Right ventricle myocardium inferior (tissue), 1 donor: Measurements from ENCODE around the gene HDHD3. TPM values are rescaled to one million over a fixed set of nuclear protein-coding genes. Genes with fewer than 3 reads are reported as not detected.
"Not testable (repeated sequence)": the region's sequence is repeated elsewhere in the genome, so short reads cannot be mapped to it uniquely, and the experiment has no call there.

ENCODE experiments used
- ATAC-seq: fragments of 200-7000 bp; cut with Tn5 transposase; one replicate; pipeline ENCODE4 v1.9.1; 2020; ENCODE audit warnings: mild to moderate bottlenecking, moderate library complexity
- DNase-seq: peaks from one replicate; pipeline ENCODE4 v3.0.0; 2021; ENCODE audit errors: missing footprints
- intact Hi-C: fragments of 100-400 bp; cut with DNase I; formaldehyde crosslinking; loops from one replicate; pipeline ENCODE4 v1.11.0; 2022
- total RNA-seq: library from RNA; stranded (reverse); fragmentation: NEBNext Ultra II Directional; extraction: Animal tissue kit (Norgen Biotek cat#: 25700); gene quantifications from one replicate; pipeline ENCODE4 v1.2.1, GENCODE V29; 2021
- donor health status: DM: no; HTN: yes; CAD: no; lungs with severe emphysema.

The HDHD3 gene
- total RNA-seq, 1 donor from 2014 or later, result 10.5 TPM

DNA sequence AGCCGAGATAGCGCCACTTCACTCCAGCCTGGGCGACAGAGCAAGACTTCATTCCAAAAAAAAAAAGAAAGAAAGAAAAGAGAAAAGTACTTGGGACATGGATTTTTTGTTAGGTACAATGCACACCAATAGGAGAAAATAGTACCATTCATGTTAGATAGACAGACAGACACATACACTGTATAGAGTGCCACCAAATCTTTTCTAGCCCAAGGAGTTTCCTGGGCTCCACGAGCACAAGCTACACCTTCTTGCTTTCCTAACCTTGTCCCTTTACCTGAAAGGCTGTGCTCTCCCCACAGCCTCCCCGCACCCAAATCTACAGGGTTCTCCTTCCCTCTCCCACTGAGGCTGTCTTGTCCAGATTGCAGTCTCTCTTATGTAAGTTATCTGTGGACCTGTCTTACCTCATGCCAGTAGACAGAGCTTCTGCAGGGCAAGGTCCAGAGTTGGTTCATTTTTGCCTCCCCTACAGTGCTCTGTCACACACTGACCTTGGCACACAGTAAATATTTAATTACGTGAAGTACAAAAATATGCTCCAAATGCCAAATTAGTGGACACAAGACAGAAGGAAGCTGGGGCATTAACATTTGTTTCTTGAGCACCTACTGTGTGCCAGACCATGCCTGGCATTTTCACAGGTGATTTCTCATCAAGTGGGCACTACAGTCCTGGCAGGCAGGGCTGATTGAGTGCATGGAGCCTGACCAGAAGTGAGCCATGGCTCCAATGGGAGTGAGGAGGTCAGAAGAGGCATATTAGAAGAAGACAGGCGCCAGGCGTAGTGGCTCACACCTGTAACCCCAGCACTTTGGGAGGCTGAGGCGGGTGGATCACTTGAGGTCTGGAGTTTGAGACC lies 18.4 kb upstream of the HDHD3 start:
- intact Hi-C loops, result no loop called here
- DNase-seq (no peak), ATAC-seq (no peak)

DNA sequence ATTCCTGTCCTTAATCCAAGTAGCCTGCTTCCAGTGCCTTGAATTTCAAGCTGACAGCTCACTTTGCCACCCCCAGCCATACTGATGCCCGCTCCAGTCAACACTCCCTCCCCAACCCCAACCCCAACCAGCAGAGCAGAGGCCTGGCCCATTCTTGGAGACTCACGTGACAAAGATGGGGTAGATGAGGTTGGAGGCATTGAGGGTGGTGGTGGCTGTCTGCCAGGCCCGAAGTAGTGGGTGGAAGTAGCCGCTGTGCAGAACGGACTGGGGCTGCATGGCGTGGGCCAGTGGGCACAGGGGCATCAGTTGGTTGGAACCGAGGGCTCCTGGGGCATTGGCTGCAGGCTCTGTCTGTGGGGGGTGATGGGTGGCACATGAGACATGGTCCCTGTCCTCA lies 16.5 kb upstream of the HDHD3 start:
- intact Hi-C loops, result no loop called here
- ATAC-seq (no peak), DNase-seq (no peak)

DNA sequence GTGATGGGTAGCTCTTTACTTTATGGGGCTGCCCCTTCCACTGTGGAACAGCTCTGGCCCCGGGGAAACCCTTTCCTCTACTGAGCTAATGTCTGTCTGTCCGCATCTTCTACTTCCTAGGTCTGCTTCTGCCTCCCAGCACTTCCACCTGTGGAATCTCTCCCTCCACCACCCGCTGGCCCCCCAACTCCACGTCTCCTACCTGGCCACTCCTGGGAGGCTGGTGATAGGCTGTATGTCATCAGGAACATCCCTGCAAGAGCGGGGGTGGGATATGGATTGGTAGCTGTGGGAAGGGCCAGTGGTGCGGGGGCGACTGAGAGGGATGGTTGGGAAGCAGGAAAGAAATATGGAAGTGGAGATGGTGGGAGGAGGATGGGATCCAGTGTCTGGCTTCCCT lies 15.1 kb upstream of the HDHD3 start:
- DNase-seq (no peak), ATAC-seq (no peak)
- intact Hi-C loops, result no loop called here

DNA sequence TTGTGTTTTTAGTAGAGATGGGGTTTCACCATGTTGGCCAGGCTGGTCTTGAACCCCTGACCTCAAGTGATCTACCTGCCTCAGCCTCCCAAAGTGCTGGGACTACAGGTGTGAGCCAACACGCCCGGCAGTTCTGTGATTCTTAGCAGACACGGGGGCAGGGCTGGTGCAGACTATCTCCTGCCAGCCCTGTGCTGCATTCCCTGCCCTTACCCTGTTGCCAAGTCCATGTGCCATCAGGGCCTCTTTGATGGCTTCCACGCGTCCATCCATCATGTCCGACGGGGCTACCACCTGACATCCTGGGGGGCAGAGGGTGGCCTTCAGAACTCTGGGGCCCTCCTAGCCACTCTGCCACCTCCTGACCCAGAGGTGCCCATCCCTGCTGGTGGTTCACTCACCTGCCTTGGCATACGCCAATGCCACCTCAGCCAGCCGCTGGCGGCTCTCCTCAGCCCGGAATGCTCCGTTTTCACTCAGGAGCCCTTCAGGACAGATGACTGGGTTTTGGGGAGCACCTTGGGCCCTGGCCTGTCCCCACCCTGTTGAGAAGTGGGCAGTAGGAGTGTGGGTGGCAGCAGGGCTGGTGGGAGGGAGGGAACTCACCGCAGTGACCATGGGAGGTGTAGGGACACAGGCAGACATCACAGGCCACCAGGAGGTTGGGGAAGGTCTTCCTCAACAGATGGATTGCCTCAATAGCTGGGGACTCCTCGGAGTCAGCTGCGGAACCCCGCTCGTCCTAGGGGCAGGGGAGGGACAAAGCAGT lies 13.6 kb upstream of the HDHD3 start:
- ATAC-seq (no peak), DNase-seq (no peak)
- intact Hi-C loops, result no loop called here

DNA sequence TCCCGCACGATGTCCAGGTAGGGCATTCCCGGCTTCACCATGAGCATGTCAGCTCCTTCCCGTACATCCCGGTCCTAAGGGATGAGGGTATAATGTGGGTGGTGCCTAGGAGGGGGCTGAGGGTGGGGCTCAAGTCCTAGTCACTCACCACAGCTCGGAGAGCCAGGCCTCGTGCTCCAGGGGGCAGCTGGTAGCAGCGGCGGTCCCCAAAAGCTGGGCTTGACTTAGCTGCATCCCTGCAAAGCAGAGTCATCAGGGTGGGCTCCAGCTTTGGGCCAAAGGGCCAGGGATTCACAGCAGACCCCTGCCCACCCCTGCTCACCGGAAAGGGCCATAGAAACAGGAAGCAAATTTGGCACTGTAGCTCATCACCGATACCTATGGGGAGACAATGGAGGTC lies 12.7 kb upstream of the HDHD3 start:
- ATAC-seq, result no peak
- no peak for DNase-seq
- intact Hi-C loops, result no loop called here

GRCh38 chr9:113388833-113389232 lies 12.0 kb upstream of the HDHD3 start:
- ATAC-seq, result no peak
- no peak for DNase-seq
- intact Hi-C loops, result no loop called here

GRCh38 chr9:113387560-113388230 lies 10.9 kb upstream of the HDHD3 start:
- DNase-seq, result no peak
- intact Hi-C loops, result no loop called here

DNA sequence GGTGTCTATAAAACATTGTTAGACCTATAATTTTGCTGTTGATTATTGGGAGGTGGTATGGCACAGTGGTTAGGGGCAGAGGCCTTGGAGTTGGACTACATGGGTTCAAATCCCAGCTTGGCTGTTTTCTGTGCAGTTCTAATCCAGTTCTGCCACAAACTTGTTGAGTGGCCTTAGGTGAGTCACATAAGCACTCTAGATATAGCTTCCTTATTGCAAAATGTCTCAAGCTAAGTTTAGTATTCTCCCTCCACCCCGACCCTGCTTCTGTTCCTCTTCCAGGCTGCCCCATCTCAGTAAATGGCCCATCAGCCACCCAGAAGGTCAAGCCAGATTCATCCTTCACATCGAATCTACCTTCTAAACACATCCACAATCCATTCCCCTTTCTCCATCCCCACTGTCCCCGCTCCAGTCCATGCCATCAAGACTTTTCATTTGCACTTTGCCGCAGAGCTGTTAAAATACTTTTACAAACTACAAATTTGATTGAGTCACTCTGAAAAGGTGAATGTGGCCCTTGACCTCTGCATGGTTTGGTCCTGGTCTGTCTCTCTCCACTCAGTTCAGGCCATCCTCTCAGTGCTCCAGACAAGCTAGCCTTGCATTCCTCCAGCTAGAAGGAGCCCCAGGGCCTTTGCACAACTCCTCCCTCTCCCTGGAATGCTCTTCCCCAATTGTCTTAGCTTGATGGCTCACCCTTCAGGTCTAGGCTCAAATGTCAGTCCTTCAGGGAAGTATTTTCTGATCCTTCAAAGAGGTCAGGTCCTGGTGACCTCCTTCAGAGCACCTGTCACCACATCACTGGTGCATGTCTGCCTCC lies 10.0 kb upstream of the HDHD3 start:
- intact Hi-C loops, result no loop called here
- ATAC-seq (no peak), DNase-seq (no peak)

More at GRCh38 chr9:113387560-113388230, 10.9 kb upstream of the HDHD3 start:
- ATAC-seq, result no peak

DNA sequence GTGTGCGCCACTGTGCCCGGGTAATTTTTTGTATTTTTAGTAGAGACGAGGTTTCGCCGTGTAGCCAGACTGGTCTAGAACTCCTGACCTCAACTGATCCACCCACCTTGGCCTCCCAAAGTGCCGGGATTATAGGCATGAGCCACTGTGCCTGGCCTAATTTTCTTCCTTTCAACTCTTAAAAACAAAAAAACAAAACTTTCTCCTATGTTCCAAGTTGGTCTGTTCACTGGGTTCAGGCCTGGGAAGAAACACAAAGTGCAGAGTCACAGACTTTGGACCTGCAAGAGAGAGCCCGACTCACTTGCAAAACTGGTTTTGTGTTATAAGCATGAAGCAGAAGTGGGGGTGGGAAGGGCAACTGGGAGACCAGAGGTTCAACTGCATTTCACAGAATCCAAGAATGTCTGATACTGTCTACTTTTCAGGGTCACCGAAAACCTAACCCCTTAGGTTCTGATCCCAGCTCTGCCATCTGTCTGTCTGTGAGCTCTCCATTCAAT lies 5.2 kb upstream of the HDHD3 start:
- no peak for ATAC-seq

GRCh38 chr9:113381441-113381840 lies 4.7 kb upstream of the HDHD3 start:
- ATAC-seq, intact Hi-C loops, DNase-seq: not testable (repeated sequence)

More for the DNA sequence above, 5.2 kb upstream of the HDHD3 start:
- intact Hi-C loops, result no loop called here
- no peak for DNase-seq

DNA sequence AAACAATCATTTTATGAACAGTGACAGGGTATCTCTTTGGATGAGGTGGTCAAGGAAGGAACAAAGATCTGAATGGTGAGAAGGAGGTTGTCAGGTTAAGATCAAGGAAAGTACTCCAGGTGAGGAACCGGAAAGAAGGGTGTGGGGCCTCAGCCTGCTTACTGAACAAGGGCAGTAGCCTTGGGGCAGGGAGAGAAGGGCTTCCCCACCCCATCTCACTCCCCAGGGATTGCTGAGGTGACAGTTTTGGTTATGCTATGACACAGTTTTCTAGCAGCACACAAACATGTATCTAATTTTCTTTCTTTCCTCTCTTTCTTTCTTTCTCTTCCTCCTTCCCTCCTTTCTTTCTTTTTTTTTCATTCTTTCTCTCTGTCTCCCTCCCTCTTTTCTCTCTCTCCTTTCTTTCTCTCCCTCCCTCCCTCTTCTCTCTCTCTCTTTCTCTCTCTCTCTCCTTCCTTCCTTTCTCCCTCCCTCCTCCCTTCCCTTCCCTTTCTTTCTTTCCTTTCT lies 4.1 kb upstream of the HDHD3 start:
- intact Hi-C loops, result no loop called here
- ATAC-seq (no peak), DNase-seq (no peak)

- DNase-seq, ATAC-seq, intact Hi-C loops: not testable (repeated sequence)
These were observed 3.0 kb upstream of the HDHD3 start for GRCh38 chr9:113379829-113380210.

- DNase-seq, ATAC-seq, intact Hi-C loops: not testable (repeated sequence)
These were observed 2.5 kb upstream of the HDHD3 start for GRCh38 chr9:113379094-113379828.

GRCh38 chr9:113375057-113376023 lies 1.4 kb downstream of the HDHD3 start:
- intact Hi-C loops, result no loop called here
- ATAC-seq (no peak), DNase-seq (no peak)

GRCh38 chr9:113373676-113374392 lies 3.0 kb downstream of the HDHD3 start:
- intact Hi-C loops, result no loop called here
- DNase-seq, result no peak
- no peak for ATAC-seq

GRCh38 chr9:113373256-113373655 lies 3.5 kb downstream of the HDHD3 start:
- ATAC-seq, result no peak
- no peak for DNase-seq

More at GRCh38 chr9:113373256-113373655, 3.5 kb downstream of the HDHD3 start:
- intact Hi-C loops, result no loop called here
